WTC11 (cell line): Measurements from ENCODE around the gene LEMD3. TPM values are rescaled to one million over a fixed set of nuclear protein-coding genes. Genes with fewer than 3 reads are reported as not detected.
"Not testable (repeated sequence)": the region's sequence is repeated elsewhere in the genome, so short reads cannot be mapped to it uniquely, and the experiment has no call there.

Experiments used
- ATAC-seq: fragments of 200-7000 bp; cut with Tn5 transposase; 2 replicates; pipeline ENCODE4 v1.10.0; 2021; ENCODE audit warnings: mild to moderate bottlenecking, moderate library complexity
- CTCF ChIA-PET: fragments of 300-600 bp; sonication (Branson Sonifier 250); formaldehyde crosslinking; loops from one replicate; lab custom pipeline; 2021; ENCODE audit warnings: antibody characterized with exemption; lab: Charles Lee
- POLR2A ChIA-PET: fragments of 350-600 bp; sonication (Branson Sonifier 250); formaldehyde crosslinking; loops from one replicate; lab custom pipeline; 2021; ENCODE audit warnings: antibody characterized with exemption; lab: Charles Lee
- DNase-seq: peaks from one replicate; pipeline ENCODE4 v3.0.0; 2021; ENCODE audit warnings: low spot score
- H3K27ac Mint-ChIP-seq: 2 replicates; pipeline ENCODE4 v1.8.0; 2021; ENCODE audit warnings: mixed read lengths
- H3K27me3 Mint-ChIP-seq: 2 replicates; pipeline ENCODE4 v1.8.0; 2021; ENCODE audit warnings: low read depth, mild to moderate bottlenecking, moderate library complexity, mixed read lengths
- H3K36me3 Mint-ChIP-seq: 2 replicates; pipeline ENCODE4 v1.8.0; 2021; ENCODE audit warnings: mixed read lengths
- H3K4me1 Mint-ChIP-seq: 2 replicates; pipeline ENCODE4 v1.8.0; 2022; ENCODE audit warnings: mixed read lengths
- H3K4me3 Mint-ChIP-seq: 2 replicates; pipeline ENCODE4 v1.8.0; 2021; ENCODE audit warnings: mild to moderate bottlenecking, moderate library complexity, mixed read lengths
- H3K9me3 Mint-ChIP-seq: 2 replicates; pipeline ENCODE4 v1.8.0; 2021; ENCODE audit warnings: mixed read lengths
- ESRRA ChIP-seq: sonication (generic); formaldehyde crosslinking; IDR thresholded peaks from 2 replicates; pipeline ENCODE4 v1.8.1; 2022; ENCODE audit warnings: mild to moderate bottlenecking, missing genetic modification reagents, borderline replicate concordance
- GABPB1 ChIP-seq: sonication (generic); formaldehyde crosslinking; IDR thresholded peaks from 2 replicates; pipeline ENCODE4 v1.8.1; 2023; ENCODE audit warnings: mild to moderate bottlenecking, missing genetic modification reagents
- GTF2I ChIP-seq: fragments of 250-450 bp; sonication (Bioruptor Pico); conservative IDR thresholded peaks from 2 replicates; pipeline ENCODE4 v1.4.0; 2021; ENCODE audit warnings: mild to moderate bottlenecking
- MXD4 ChIP-seq: fragments of 250-450 bp; sonication (Bioruptor Pico); IDR thresholded peaks from 2 replicates; pipeline ENCODE4 v1.8.0; 2021; ENCODE audit warnings: mild to moderate bottlenecking, moderate library complexity, borderline replicate concordance
- NR1H2 ChIP-seq: sonication (generic); formaldehyde crosslinking; IDR thresholded peaks from 2 replicates; pipeline ENCODE4 v1.9.0; 2021; ENCODE audit warnings: mild to moderate bottlenecking, moderate library complexity, missing genetic modification reagents
- SMAD4 ChIP-seq: sonication (generic); formaldehyde crosslinking; IDR thresholded peaks from 2 replicates; pipeline ENCODE4 v1.8.0; 2022; ENCODE audit warnings: mild to moderate bottlenecking, missing genetic modification reagents
- SOX15 ChIP-seq: fragments of 250-450 bp; sonication (Bioruptor Pico); IDR thresholded peaks from 2 replicates; pipeline ENCODE4 v1.9.0; 2021; ENCODE audit warnings: mild to moderate bottlenecking
- TEAD1 ChIP-seq: sonication (generic); formaldehyde crosslinking; IDR thresholded peaks from 2 replicates; pipeline ENCODE4 v1.8.0; 2022; ENCODE audit warnings: mild to moderate bottlenecking, missing genetic modification reagents
- ZNF121 ChIP-seq: sonication (generic); formaldehyde crosslinking; IDR thresholded peaks from 2 replicates; pipeline ENCODE4 v1.8.0; 2023; ENCODE audit warnings: missing genetic modification reagents
- total RNA-seq: library from RNA; stranded (reverse); gene quantifications from 3 replicates; pipeline ENCODE4 v1.2.3, GENCODE V29; 2021
- TF ChIP-seq, protein P1 (sequence below): sonication (generic); formaldehyde crosslinking; IDR thresholded peaks from 2 replicates; pipeline ENCODE4 v1.8.1; 2023; ENCODE audit warnings: mild to moderate bottlenecking, missing genetic modification reagents, borderline replicate concordance
- TF ChIP-seq, protein P2 (sequence below): sonication (generic); formaldehyde crosslinking; IDR thresholded peaks from 2 replicates; pipeline ENCODE4 v1.8.0; 2022; ENCODE audit warnings: mild to moderate bottlenecking, missing genetic modification reagents
- TF ChIP-seq, protein P3 (sequence below): fragments of 250-450 bp; sonication (Bioruptor Pico); IDR thresholded peaks from 2 replicates; pipeline ENCODE4 v1.9.0; 2021; ENCODE audit warnings: mild to moderate bottlenecking

LEMD3 gene
- total RNA-seq, 1 experiment from 2014 or later = 31.3 TPM

DNA sequence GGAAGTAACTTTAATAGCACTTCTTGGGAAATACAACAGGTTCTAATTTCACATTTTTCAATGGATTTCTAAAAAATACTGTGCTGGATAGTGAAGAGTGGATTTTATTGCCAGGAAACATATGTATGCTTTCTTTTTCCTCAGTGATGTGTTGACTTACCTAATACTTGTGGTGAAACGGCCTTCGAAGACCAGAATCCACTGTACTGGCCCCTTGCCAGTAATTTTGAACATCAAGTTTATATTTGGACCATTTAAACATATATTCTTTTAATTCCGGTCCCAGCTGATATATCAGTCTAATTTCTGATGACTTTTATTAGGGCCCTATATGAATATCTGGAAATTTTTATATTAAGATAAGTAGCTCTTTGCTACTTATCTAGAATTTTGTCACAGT, 110.9 kb downstream of the LEMD3 start (continued):
- TF ChIP-seq, protein P1, sequence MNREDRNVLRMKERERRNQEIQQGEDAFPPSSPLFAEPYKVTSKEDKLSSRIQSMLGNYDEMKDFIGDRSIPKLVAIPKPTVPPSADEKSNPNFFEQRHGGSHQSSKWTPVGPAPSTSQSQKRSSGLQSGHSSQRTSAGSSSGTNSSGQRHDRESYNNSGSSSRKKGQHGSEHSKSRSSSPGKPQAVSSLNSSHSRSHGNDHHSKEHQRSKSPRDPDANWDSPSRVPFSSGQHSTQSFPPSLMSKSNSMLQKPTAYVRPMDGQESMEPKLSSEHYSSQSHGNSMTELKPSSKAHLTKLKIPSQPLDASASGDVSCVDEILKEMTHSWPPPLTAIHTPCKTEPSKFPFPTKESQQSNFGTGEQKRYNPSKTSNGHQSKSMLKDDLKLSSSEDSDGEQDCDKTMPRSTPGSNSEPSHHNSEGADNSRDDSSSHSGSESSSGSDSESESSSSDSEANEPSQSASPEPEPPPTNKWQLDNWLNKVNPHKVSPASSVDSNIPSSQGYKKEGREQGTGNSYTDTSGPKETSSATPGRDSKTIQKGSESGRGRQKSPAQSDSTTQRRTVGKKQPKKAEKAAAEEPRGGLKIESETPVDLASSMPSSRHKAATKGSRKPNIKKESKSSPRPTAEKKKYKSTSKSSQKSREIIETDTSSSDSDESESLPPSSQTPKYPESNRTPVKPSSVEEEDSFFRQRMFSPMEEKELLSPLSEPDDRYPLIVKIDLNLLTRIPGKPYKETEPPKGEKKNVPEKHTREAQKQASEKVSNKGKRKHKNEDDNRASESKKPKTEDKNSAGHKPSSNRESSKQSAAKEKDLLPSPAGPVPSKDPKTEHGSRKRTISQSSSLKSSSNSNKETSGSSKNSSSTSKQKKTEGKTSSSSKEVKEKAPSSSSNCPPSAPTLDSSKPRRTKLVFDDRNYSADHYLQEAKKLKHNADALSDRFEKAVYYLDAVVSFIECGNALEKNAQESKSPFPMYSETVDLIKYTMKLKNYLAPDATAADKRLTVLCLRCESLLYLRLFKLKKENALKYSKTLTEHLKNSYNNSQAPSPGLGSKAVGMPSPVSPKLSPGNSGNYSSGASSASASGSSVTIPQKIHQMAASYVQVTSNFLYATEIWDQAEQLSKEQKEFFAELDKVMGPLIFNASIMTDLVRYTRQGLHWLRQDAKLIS (CRISPR knock-in tag) = no peak
- TF ChIP-seq MXD4 (CRISPR knock-in tag) (no peak), NR1H2 (CRISPR knock-in tag) (no peak), SOX15 (CRISPR knock-in tag) (no peak), GTF2I (CRISPR knock-in tag) (no peak), GABPB1 (CRISPR knock-in tag) (no peak)
- TF ChIP-seq, protein P2, sequence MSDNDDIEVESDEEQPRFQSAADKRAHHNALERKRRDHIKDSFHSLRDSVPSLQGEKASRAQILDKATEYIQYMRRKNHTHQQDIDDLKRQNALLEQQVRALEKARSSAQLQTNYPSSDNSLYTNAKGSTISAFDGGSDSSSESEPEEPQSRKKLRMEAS (CRISPR knock-in tag) = no peak
- TF ChIP-seq, protein P3, sequence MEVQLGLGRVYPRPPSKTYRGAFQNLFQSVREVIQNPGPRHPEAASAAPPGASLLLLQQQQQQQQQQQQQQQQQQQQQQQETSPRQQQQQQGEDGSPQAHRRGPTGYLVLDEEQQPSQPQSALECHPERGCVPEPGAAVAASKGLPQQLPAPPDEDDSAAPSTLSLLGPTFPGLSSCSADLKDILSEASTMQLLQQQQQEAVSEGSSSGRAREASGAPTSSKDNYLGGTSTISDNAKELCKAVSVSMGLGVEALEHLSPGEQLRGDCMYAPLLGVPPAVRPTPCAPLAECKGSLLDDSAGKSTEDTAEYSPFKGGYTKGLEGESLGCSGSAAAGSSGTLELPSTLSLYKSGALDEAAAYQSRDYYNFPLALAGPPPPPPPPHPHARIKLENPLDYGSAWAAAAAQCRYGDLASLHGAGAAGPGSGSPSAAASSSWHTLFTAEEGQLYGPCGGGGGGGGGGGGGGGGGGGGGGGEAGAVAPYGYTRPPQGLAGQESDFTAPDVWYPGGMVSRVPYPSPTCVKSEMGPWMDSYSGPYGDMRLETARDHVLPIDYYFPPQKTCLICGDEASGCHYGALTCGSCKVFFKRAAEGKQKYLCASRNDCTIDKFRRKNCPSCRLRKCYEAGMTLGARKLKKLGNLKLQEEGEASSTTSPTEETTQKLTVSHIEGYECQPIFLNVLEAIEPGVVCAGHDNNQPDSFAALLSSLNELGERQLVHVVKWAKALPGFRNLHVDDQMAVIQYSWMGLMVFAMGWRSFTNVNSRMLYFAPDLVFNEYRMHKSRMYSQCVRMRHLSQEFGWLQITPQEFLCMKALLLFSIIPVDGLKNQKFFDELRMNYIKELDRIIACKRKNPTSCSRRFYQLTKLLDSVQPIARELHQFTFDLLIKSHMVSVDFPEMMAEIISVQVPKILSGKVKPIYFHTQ (CRISPR knock-in tag) = no peak

DNA sequence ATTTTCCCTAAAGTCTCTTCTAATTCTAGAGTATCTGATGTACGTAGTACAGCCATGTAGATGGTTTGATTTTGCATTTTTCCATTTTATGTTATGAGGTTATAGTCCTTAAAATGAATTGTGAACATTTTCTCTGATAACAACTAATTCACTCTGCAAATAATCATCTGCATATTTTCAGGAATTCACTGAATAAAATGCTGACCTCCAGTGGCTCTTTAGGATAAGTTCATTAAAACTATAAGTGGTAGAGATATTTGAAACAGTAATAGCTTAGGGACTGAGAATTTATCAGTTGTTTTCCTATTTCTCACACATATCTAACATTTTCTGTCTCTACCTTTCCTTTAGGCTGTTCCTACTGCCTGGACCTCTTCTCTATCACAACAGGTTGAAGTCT, 113.5 kb downstream of the LEMD3 start:
- DNase-seq = no peak
- peaks cover 8% of the 10 kb centered on the region; the same call in 1 of the 2 replicates for H3K4me1 Mint-ChIP-seq
- ATAC-seq = no peak
- ChIA-PET CTCF (interaction anchor here (0.8 to 1.2 kb wide), 2 partner anchors 19 to 399 kb away, joined by 3 to 4 read pairs; no protein-coding TSS in a partner anchor), POLR2A (no interaction called here)
- H3K36me3 Mint-ChIP-seq = no peaks in the 10 kb centered on the region
- no peak overlapping the region for H3K4me3 Mint-ChIP-seq
- H3K27me3 Mint-ChIP-seq = peaks cover 33% of the 10 kb centered on the region
- TF ChIP-seq TEAD1 (no peak), NR1H2 (CRISPR knock-in tag) (no peak), SMAD4 (CRISPR knock-in tag) (no peak), ESRRA (CRISPR knock-in tag) (no peak)
- TF ChIP-seq, protein P1 (CRISPR knock-in tag) = no peak
- H3K9me3 Mint-ChIP-seq = no peaks in the 10 kb centered on the region
- no peak overlapping the region for H3K27ac Mint-ChIP-seq

DNA sequence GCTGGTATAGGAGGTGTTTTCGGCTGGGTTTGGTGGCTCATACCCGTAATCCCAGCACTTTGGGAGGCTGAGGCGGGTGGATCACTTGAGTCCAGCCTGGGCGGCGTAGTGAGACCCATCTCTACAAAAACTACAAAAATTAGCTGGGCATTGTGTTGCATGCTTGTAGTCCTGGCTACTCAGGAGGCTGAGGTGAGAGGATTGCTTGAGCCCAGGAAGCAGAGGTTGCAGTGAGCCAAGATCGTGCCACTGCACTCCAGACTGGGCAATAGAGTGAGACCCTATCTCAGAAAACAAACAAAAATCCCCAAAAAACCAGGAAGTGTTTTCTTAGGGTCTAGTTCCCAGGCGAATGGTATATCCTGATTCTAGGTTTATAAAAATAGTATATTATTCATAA, 116.1 kb downstream of the LEMD3 start:
- CTCF ChIA-PET, H3K27ac Mint-ChIP-seq, POLR2A ChIA-PET, H3K9me3 Mint-ChIP-seq, H3K4me1 Mint-ChIP-seq, DNase-seq, H3K36me3 Mint-ChIP-seq, ATAC-seq, H3K4me3 Mint-ChIP-seq: not testable (repeated sequence)
- peak; percentile 78; the same call in 1 of the 2 replicates for TF ChIP-seq ZNF121
- peaks cover 15% of the 10 kb centered on the region for H3K27me3 Mint-ChIP-seq
